MM.1S (cell line): ENCODE measurements around the gene PER2.

Source experiments
- EZH2 ChIP-seq: fragments of 300-600 bp; sonication (generic); optimal IDR thresholded peaks from 2 replicates; pipeline ENCODE3; 2017; ENCODE audit warnings: low read depth, mild to moderate bottlenecking, antibody characterized with exemption, low read length, mixed read lengths
- TF ChIP-seq, protein P1 (sequence below): fragments of 300-600 bp; sonication (generic); IDR thresholded peaks from 2 replicates; pipeline ENCODE4 v1.5.1; 2016; ENCODE audit warnings: antibody characterized with exemption, low read length, mixed read lengths

DNA sequence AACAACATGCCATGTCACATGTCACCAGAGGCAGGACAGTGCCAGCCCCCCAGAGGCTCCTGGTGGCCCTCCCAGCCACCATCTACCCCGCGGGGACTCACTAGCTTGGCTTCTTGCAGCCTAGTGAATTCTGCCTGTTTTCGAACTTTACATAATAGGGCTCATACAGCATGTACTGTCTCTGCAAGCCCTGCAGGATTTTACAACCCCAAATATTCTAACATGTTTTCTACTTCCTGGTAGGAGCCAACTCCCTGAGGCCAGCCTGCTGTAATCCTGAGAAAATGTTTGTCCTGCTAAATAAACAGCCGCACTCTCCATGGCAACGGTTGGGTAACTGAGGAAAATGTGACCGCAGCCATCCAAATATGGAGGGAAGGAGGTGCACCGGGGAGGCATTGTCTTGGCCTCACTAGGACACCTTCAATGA is 2.7 kb downstream of the PER2 start:
- TF ChIP-seq, protein P1, sequence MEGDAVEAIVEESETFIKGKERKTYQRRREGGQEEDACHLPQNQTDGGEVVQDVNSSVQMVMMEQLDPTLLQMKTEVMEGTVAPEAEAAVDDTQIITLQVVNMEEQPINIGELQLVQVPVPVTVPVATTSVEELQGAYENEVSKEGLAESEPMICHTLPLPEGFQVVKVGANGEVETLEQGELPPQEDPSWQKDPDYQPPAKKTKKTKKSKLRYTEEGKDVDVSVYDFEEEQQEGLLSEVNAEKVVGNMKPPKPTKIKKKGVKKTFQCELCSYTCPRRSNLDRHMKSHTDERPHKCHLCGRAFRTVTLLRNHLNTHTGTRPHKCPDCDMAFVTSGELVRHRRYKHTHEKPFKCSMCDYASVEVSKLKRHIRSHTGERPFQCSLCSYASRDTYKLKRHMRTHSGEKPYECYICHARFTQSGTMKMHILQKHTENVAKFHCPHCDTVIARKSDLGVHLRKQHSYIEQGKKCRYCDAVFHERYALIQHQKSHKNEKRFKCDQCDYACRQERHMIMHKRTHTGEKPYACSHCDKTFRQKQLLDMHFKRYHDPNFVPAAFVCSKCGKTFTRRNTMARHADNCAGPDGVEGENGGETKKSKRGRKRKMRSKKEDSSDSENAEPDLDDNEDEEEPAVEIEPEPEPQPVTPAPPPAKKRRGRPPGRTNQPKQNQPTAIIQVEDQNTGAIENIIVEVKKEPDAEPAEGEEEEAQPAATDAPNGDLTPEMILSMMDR: no peak
- TF ChIP-seq EZH2: no peak
